Muscle of leg (tissue), 11 donors: Measurements from ENCODE around the gene FAM168B. TPM values are rescaled to one million over a fixed set of nuclear protein-coding genes. Genes with fewer than 3 reads are reported as not detected.

ENCODE experiments used
- DNase-seq: peaks from one replicate; pipeline ENCODE4 v3.0.0; 2013
- H3K27ac ChIP-seq: one replicate; pipeline ENCODE4 v1.5.1; 2013; ENCODE audit warnings: mild to moderate bottlenecking, low read length, control low read depth
- H3K27me3 ChIP-seq: one replicate; pipeline ENCODE4 v1.6.1; 2013; ENCODE audit warnings: low read length; ENCODE audit not compliant: control insufficient read depth, insufficient read depth
- H3K36me3 ChIP-seq: one replicate; pipeline ENCODE4 v1.6.1; 2013; ENCODE audit warnings: low read length; ENCODE audit not compliant: control insufficient read depth, insufficient read depth
- H3K4me1 ChIP-seq: one replicate; pipeline ENCODE4 v1.6.1; 2013; ENCODE audit warnings: low read length; ENCODE audit not compliant: control insufficient read depth, insufficient read depth
- H3K4me3 ChIP-seq: one replicate; pipeline ENCODE4 v1.5.1; 2013; ENCODE audit warnings: low read length, control low read depth
- H3K9me3 ChIP-seq: replicated peaks from 2 replicates; pipeline ENCODE4 v1.6.1; 2013; ENCODE audit warnings: low read depth, low read length; ENCODE audit not compliant: control insufficient read depth
- WGBS: methylation state at CpG from one replicate; pipeline ENCODE4 v1.1.5; 2013; ENCODE audit warnings: missing lambda C conversion rate; ENCODE audit not compliant: insufficient coverage; 5-methylcytosine and 5-hydroxymethylcytosine counted together
- polyA plus RNA-seq, 8 donors: library from polyadenylated mRNA; unstranded; fragments of 120-200 nt; gene quantifications; one replicate each; pipeline versions ENCODE4 v1.2.1 to v1.2.3, GENCODE V29; 2013; ENCODE audit warnings: inconsistent platforms in 1 of 8, low replicate concordance in 1 of 8; ENCODE audit not compliant: insufficient read length in 8 of 8, insufficient read depth in 1 of 8
- total RNA-seq: library from RNA; stranded (reverse); fragments of 120-200 nt; gene quantifications from one replicate; pipeline ENCODE4 v1.2.4, GENCODE V29; 2013

Gene FAM168B
- total and polyA plus RNA-seq, 9 donors, result 45.8 to 83.5 (median 73.8) TPM

- Histone ChIP-seq H3K9me3 (no peaks in the 10 kb centered on the region), H3K4me1 (peaks cover 18% of the 10 kb centered on the region), H3K36me3 (peaks cover 7% of the 10 kb centered on the region), H3K4me3 (no peak overlapping the region), H3K27ac (no peak overlapping the region), H3K27me3 (peaks cover 39% of the 10 kb centered on the region)
- no peak for DNase-seq
- WGBS, result 49% methylated on average over 23 of the region's 23 CpGs
These were observed 52.4 kb downstream of the FAM168B start for GRCh38 chr2:131040661-131041401.

- H3K27ac ChIP-seq, result no peak overlapping the region
- peak; percentile 47 for DNase-seq
- peaks cover 3% of the 10 kb centered on the region for H3K36me3 ChIP-seq
- no peak overlapping the region for H3K4me3 ChIP-seq
- 25% methylated on average over 75 of the region's 75 CpGs for WGBS
- peaks cover 23% of the 10 kb centered on the region for H3K4me1 ChIP-seq
- H3K9me3 ChIP-seq, result no peaks in the 10 kb centered on the region
- peaks cover 45% of the 10 kb centered on the region for H3K27me3 ChIP-seq
These were observed 53.2 kb downstream of the FAM168B start for GRCh38 chr2:131039908-131040660.

GRCh38 chr2:131039535-131039907 is 53.7 kb downstream of the FAM168B start:
- no peak overlapping the region for H3K4me3 ChIP-seq
- peaks cover 46% of the 10 kb centered on the region for H3K27me3 ChIP-seq
- H3K9me3 ChIP-seq, result no peaks in the 10 kb centered on the region
- no peaks in the 10 kb centered on the region for H3K36me3 ChIP-seq
- DNase-seq, result no peak
- H3K4me1 ChIP-seq, result peaks cover 23% of the 10 kb centered on the region
- 46% methylated on average over 23 of the region's 23 CpGs for WGBS
- H3K27ac ChIP-seq, result no peak overlapping the region

- no peak for DNase-seq
- WGBS, result 87% methylated on average over 5 of the region's 9 CpGs
- peaks cover 27% of the 10 kb centered on the region for H3K4me1 ChIP-seq
- no peaks in the 10 kb centered on the region for H3K9me3 ChIP-seq
- H3K36me3 ChIP-seq, result no peaks in the 10 kb centered on the region
- no peak overlapping the region for H3K27ac ChIP-seq
- no peak overlapping the region for H3K4me3 ChIP-seq
- H3K27me3 ChIP-seq, result peaks cover 51% of the 10 kb centered on the region
These were observed 54.2 kb downstream of the FAM168B start for GRCh38 chr2:131039101-131039440.

- H3K4me1 ChIP-seq, result peaks cover 29% of the 10 kb centered on the region
- H3K27me3 ChIP-seq, result peaks cover 57% of the 10 kb centered on the region
- H3K27ac ChIP-seq, result no peak overlapping the region
- H3K36me3 ChIP-seq, result no peaks in the 10 kb centered on the region
- 85% methylated on average over 13 of the region's 17 CpGs for WGBS
- H3K9me3 ChIP-seq, result no peaks in the 10 kb centered on the region
- DNase-seq, result no peak
- no peak overlapping the region for H3K4me3 ChIP-seq
These were observed 54.8 kb downstream of the FAM168B start for GRCh38 chr2:131038258-131039100.

GRCh38 chr2:131037398-131038257 is 55.6 kb downstream of the FAM168B start:
- 49% methylated on average over 4 of the region's 6 CpGs for WGBS
- no peaks in the 10 kb centered on the region for H3K9me3 ChIP-seq
- no peak for DNase-seq
- H3K4me3 ChIP-seq, result no peak overlapping the region
- no peaks in the 10 kb centered on the region for H3K36me3 ChIP-seq
- peaks cover 25% of the 10 kb centered on the region for H3K4me1 ChIP-seq
- H3K27ac ChIP-seq, result no peak overlapping the region
- H3K27me3 ChIP-seq, result peaks cover 61% of the 10 kb centered on the region

GRCh38 chr2:131036696-131037397 is 56.4 kb downstream of the FAM168B start:
- DNase-seq, result no peak
- Histone ChIP-seq H3K36me3 (no peaks in the 10 kb centered on the region), H3K27me3 (peaks cover 64% of the 10 kb centered on the region), H3K4me3 (no peak overlapping the region), H3K9me3 (no peaks in the 10 kb centered on the region), H3K27ac (no peak overlapping the region), H3K4me1 (peaks cover 23% of the 10 kb centered on the region)
- WGBS, result 86% methylated on average over 11 of the region's 11 CpGs

- H3K27ac ChIP-seq, result no peak overlapping the region
- no peak for DNase-seq
- H3K27me3 ChIP-seq, result peaks cover 64% of the 10 kb centered on the region
- H3K9me3 ChIP-seq, result no peaks in the 10 kb centered on the region
- WGBS, result 47% methylated on average over 2 of the region's 6 CpGs
- H3K4me1 ChIP-seq, result peaks cover 23% of the 10 kb centered on the region
- no peak overlapping the region for H3K4me3 ChIP-seq
- H3K36me3 ChIP-seq, result no peaks in the 10 kb centered on the region
These were observed 57.0 kb downstream of the FAM168B start for GRCh38 chr2:131036269-131036668.

- Histone ChIP-seq H3K36me3 (no peaks in the 10 kb centered on the region), H3K9me3 (no peaks in the 10 kb centered on the region), H3K27ac (no peak overlapping the region), H3K4me3 (peak overlapping the region; percentile 30), H3K4me1 (peaks cover 21% of the 10 kb centered on the region), H3K27me3 (peaks cover 61% of the 10 kb centered on the region)
- no peak for DNase-seq
- 84% methylated on average over 3 of the region's 10 CpGs for WGBS
These were observed 57.4 kb downstream of the FAM168B start for GRCh38 chr2:131035826-131036231.
